ENCODE measurements around the gene MRGPRE.

The MRGPRE gene

GRCh38 chr11:3188496-3189195 is 43.6 kb downstream of the MRGPRE start:
- no peak for DNase-seq (ENCODE audit: extremely low spot score)
- CTCF ChIA-PET, result no interaction called here
- TF ChIP-seq BHLHE40 (IDR thresholded peaks at IDR 0.05; ENCODE audit: borderline replicate concordance), result no peak
- TF ChIP-seq PKNOX1 (IDR thresholded peaks at IDR 0.05), result peak; percentile 51
- POLR2A ChIA-PET, result no interaction called here

DNA sequence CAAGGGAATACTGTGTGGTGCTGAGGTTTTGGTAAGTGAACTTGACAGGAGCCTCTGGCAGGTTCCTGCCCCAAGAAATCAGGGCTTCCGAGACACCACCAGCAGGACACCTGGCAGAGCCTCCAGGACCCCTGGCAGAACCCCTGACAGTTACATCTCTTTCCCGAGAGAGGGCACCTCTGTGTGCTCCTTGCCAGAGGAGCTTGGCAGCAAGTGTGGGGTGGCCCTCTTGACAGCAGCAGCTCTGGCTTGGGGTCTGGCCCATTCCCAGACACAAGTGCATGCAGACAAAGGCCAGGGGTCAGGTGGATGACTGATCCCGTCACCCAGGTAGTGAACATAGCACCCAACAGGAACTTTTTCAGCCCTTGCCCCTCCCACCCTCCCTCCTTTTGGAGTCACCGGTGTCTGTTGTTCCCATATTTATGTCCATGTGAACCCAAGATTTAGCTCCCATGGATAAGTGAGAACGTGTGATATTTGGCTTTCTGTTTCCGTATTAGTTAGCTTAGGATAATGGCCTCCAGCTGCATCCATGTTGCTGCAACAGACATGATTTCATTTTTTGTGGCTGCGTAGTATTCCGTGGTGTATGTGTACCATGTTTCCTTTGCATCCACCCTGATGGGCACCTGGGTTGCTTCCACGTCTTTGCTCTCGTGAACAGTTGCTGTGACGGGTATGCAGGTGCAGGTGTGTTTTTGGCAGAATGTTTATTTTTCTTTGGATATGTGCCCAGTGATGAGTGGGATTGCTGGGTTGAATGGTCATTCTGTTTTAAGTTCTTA is 45.9 kb downstream of the MRGPRE start:
- CTCF ChIA-PET, result no interaction called here
- TF ChIP-seq FOXM1 (IDR thresholded peaks at IDR 0.05; ENCODE audit: borderline replicate concordance) (no peak), ARNT (IDR thresholded peaks at IDR 0.05) (no peak), CTBP1 (IDR thresholded peaks at IDR 0.05; ENCODE audit: borderline replicate concordance) (no peak), ELF4 (IDR thresholded peaks at IDR 0.05) (no peak), ZNF384 (IDR thresholded peaks at IDR 0.05) (no peak), TARDBP (IDR thresholded peaks at IDR 0.05) (no peak), PKNOX1 (IDR thresholded peaks at IDR 0.05) (no peak), SUZ12 (IDR thresholded peaks at IDR 0.05) (no peak), SP1 (IDR thresholded peaks at IDR 0.05) (no peak), HDGF (IDR thresholded peaks at IDR 0.05; ENCODE audit: borderline replicate concordance) (no peak), L3MBTL2 (conservative IDR thresholded peaks at IDR 0.05) (no peak), LEF1 (IDR thresholded peaks at IDR 0.05; ENCODE audit: borderline replicate concordance) (no peak), BHLHE40 (IDR thresholded peaks at IDR 0.05; ENCODE audit: borderline replicate concordance) (no peak), NFRKB (IDR thresholded peaks at IDR 0.05) (no peak), FOXK2 (IDR thresholded peaks at IDR 0.05) (no peak)
- DNase-seq (ENCODE audit: extremely low spot score), result no peak
- POLR2A ChIA-PET, result no interaction called here

DNA sequence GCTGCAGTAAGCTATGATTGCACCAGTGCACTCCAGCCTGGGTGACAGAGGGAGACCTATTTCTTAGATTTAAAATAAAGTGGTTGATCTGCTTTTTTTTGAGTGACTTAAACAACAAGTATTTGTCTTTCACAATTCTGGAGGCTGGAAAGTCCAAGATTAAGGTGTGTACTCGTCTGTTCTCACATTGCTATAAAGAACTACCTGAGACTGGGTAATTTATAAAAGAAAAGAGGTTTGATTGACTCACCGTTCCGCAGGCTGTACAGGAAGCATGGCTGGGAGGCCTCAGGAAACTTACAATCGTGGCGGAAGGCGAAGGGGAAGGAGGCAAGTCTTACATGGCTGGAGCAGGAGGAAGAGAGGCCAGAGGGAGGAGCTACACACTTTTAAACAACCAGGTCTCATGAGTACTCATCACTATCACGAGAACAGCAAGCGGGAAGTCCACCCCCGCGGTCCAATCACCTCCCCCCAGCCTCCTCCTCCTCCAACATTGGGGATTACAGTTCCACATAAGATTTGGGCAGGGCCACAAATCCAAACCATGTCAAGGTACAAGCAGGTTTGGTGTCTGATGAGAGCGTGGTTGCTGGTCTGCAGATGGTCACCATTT is 47.4 kb downstream of the MRGPRE start:
- ChIA-PET CTCF (interaction anchor here (0.5 kb wide), 1 partner anchor 73 kb away, joined by 4 read pairs; no protein-coding TSS in a partner anchor), POLR2A (no interaction called here)
- no peak for TF ChIP-seq ZNF384 (IDR thresholded peaks at IDR 0.05)
- TF ChIP-seq HDGF (IDR thresholded peaks at IDR 0.05; ENCODE audit: borderline replicate concordance), result no peak
- TF ChIP-seq ARNT (IDR thresholded peaks at IDR 0.05), result no peak
- no peak for TF ChIP-seq NFRKB (IDR thresholded peaks at IDR 0.05)
- TF ChIP-seq TARDBP (IDR thresholded peaks at IDR 0.05), result no peak
- DNase-seq (ENCODE audit: extremely low spot score), result no peak

GRCh38 chr11:3183523-3183922 is 48.7 kb downstream of the MRGPRE start:
- no peak for DNase-seq (ENCODE audit: extremely low spot score)
- CTCF ChIA-PET, result no interaction called here
- POLR2A ChIA-PET, result no interaction called here
- TF ChIP-seq FOXK2 (IDR thresholded peaks at IDR 0.05), result no peak
- TF ChIP-seq NFRKB (IDR thresholded peaks at IDR 0.05), result no peak
- TF ChIP-seq ARNT (IDR thresholded peaks at IDR 0.05), result no peak
- TF ChIP-seq FOXM1 (IDR thresholded peaks at IDR 0.05; ENCODE audit: borderline replicate concordance), result no peak
- TF ChIP-seq SP1 (IDR thresholded peaks at IDR 0.05), result no peak
- TF ChIP-seq LEF1 (IDR thresholded peaks at IDR 0.05; ENCODE audit: borderline replicate concordance), result no peak
- TF ChIP-seq PKNOX1 (IDR thresholded peaks at IDR 0.05), result no peak
- TF ChIP-seq FOXA1 (IDR thresholded peaks at IDR 0.05), result no peak
- no peak for TF ChIP-seq BHLHE40 (IDR thresholded peaks at IDR 0.05; ENCODE audit: borderline replicate concordance)
- TF ChIP-seq ZNF384 (IDR thresholded peaks at IDR 0.05), result no peak

- no peak for DNase-seq (ENCODE audit: extremely low spot score)
- CTCF ChIA-PET, result interaction anchor here (0.6 kb wide), 1 partner anchor 8 kb away, joined by 3 read pairs; no protein-coding TSS in a partner anchor
- no peak for TF ChIP-seq ELF4 (IDR thresholded peaks at IDR 0.05)
- no peak for TF ChIP-seq FOXM1 (IDR thresholded peaks at IDR 0.05; ENCODE audit: borderline replicate concordance)
- TF ChIP-seq SP1 (IDR thresholded peaks at IDR 0.05), result no peak
- TF ChIP-seq FOXK2 (IDR thresholded peaks at IDR 0.05), result no peak
- TF ChIP-seq L3MBTL2 (conservative IDR thresholded peaks at IDR 0.05), result no peak
- no peak for TF ChIP-seq HDGF (IDR thresholded peaks at IDR 0.05; ENCODE audit: borderline replicate concordance)
- TF ChIP-seq LEF1 (IDR thresholded peaks at IDR 0.05; ENCODE audit: borderline replicate concordance), result no peak
- POLR2A ChIA-PET, result no interaction called here
Measured at GRCh38 chr11:3182462-3182852, 49.8 kb downstream of the MRGPRE start.

DNA sequence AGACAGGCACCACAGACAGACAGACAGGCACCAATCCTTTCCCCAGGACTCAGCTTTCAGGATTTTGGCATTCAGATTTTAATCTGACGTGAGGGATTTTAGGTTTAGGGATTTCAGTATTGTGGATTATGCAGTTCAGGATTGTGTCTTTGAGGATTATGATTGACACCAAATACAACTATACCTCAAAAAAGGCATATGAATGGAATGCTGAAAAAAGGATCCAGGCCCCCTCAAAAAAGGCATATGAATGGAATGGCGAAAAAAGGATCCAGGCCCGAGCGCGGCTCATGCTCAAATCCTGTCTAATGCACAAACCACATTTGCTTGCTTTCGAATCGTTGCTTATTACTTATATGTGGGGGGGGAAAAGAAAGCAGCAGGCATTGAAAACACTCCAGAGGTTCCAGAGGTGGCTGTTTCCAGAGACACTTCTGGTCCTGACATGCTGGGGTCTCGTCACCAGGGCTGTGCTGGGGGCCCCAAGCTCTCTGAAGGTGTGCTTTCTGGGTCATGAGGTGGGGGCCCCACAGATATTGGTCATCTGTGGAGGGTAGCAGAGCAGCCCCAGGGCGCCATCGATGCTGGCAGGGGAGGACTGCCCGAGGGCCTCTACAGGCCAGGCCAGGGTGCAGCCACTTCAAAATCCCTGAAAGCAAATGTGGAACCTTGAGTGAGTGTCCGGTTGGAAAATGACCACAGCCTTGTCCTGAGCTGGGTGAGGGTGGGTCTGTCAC is 50.3 kb downstream of the MRGPRE start:
- ChIA-PET CTCF (no interaction called here), POLR2A (no interaction called here)
- 0 out of 2 replicates have a peak, but pooled peaks have one; percentile 16 for TF ChIP-seq PKNOX1 (IDR thresholded peaks at IDR 0.05)
- TF ChIP-seq CTBP1 (IDR thresholded peaks at IDR 0.05; ENCODE audit: borderline replicate concordance), result no peak
- DNase-seq (ENCODE audit: extremely low spot score), result no peak

All from HEK293T (cell line).